ENCODE data around the gene MYH14.

The MYH14 gene

GRCh38 chr19:50203281-50204080 lies at the start of gene MYH14:
Gene MYH14 (plus strand): TSS chr19:50203622. CDS start chr19:50210366, 6,744 bp downstream.
- DNase-seq = no peak

- DNase-seq = no peak
These were observed 48.9 kb upstream of the MYH14 start for GRCh38 chr19:50154529-50154928.

- DNase-seq = no peak
These were observed 47.8 kb upstream of the MYH14 start for GRCh38 chr19:50155520-50156109.

- no peak for DNase-seq
These were observed 44.8 kb upstream of the MYH14 start for GRCh38 chr19:50158577-50158976.

GRCh38 chr19:50159078-50159477 lies 44.3 kb upstream of the MYH14 start:
- no peak for DNase-seq

- no peak for DNase-seq
These were observed 40.4 kb upstream of the MYH14 start, which contains the start of gene IZUMO2 for GRCh38 chr19:50162988-50163387. Gene IZUMO2 (minus strand): TSS chr19:50163281. CDS start chr19:50163194, 87 bp downstream.

GRCh38 chr19:50167314-50167721 lies 36.1 kb upstream of the MYH14 start:
- DNase-seq = no peak

GRCh38 chr19:50171752-50172151 lies 31.7 kb upstream of the MYH14 start:
- no peak for DNase-seq

GRCh38 chr19:50172726-50173125 lies 30.7 kb upstream of the MYH14 start:
- no peak for DNase-seq

- no peak for DNase-seq
These were observed 30.3 kb upstream of the MYH14 start for GRCh38 chr19:50173127-50173526.

GRCh38 chr19:50174100-50174793 lies 29.2 kb upstream of the MYH14 start:
- no peak for DNase-seq

- DNase-seq = no peak
These were observed 27.5 kb upstream of the MYH14 start for GRCh38 chr19:50175924-50176323.

GRCh38 chr19:50176775-50177174 lies 26.6 kb upstream of the MYH14 start:
- DNase-seq = no peak

- no peak for DNase-seq
These were observed 25.1 kb upstream of the MYH14 start for GRCh38 chr19:50178320-50178719.

- DNase-seq = no peak
These were observed 24.4 kb upstream of the MYH14 start for GRCh38 chr19:50178859-50179537.

- DNase-seq = no peak
These were observed 22.3 kb upstream of the MYH14 start for GRCh38 chr19:50181121-50181520.

GRCh38 chr19:50184196-50184595 lies 19.2 kb upstream of the MYH14 start:
- no peak for DNase-seq

GRCh38 chr19:50187937-50188336 lies 15.5 kb upstream of the MYH14 start:
- DNase-seq = no peak

GRCh38 chr19:50189331-50189730 lies 14.1 kb upstream of the MYH14 start:
- DNase-seq = no peak

- DNase-seq = no peak
These were observed 13.0 kb upstream of the MYH14 start for GRCh38 chr19:50190439-50190891.

- no peak for DNase-seq
These were observed 12.2 kb upstream of the MYH14 start for GRCh38 chr19:50191216-50191615.

- DNase-seq = no peak
These were observed 10.8 kb upstream of the MYH14 start for GRCh38 chr19:50192463-50193211.

Data from activated CD4-positive, alpha-beta T cell treated with anti-CD3 and anti-CD28 coated beads, Interleukin-2, amount 50 U/mL, for 1 hour (primary cell).